COR-L47 (cell line): ENCODE results near the gene KCNA10.

ENCODE experiments used
- DNase-seq: peaks from one replicate; lab custom pipeline; 2025; lab: John Stamatoyannopoulos, UW

Gene KCNA10

GRCh38 chr1:110519125-110519810 lies at the start of gene KCNA10:
Gene KCNA10 (minus strand): TSS chr1:110519175. CDS start chr1:110518787, 388 bp downstream.
- DNase-seq: no peak

DNA sequence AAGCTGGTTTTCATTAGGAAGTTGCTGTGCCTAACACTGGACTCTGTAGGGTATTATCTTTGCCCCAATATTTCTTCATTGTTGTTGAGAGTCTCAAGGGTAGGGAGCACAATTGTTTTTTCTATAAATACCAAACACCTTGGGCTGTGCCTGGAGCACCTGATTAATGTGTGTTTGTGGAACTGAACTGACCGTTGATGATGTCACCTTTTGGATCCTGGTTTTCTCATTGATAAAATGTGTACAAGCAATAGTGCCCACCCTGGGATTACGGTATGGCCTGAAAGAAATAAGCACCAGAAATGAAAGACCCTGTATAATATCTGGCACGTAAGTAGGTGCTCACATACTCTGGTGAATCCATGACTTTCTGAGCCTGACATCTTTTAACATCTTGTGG lies 47.9 kb upstream of the KCNA10 start:
- DNase-seq: no peak

DNA sequence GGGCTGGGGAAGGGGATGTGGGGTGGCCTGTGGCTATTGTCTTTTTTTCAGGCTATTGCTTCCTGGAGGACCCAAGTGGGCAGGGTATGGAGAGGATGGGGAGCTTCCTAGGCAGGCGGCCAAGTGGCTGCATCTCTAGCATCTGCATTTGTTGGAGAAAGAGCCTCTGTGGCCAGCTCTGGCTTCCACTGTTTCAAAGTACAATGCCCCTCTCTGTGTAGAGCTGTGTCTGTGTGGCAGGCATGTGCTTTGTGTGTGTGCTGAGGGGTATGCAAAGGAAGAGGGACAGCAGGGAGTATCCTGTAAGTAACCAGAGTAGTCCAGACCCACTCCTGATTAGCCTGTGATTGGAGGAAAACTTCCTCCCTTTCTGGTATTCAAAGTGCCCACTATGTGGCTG lies 46.6 kb upstream of the KCNA10 start:
- no peak for DNase-seq

DNA sequence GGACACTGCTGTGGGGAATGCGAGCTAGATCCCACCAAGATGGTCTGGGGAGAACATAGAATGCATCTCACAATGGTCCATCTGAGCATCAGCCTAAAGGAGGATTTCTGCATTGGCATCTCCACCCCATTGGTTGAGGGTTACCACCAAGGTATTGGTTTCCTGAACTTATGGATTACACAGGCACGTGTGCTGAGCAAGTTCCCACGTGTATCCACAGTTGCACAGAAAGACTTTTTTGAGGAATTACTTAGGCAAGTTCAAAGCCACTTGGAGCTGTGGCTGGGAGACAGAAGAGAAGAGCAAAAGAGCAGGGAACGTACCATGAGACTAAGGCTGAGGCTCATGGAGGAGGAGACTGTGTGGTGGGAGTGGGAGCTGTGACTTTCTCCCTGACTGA lies 44.1 kb upstream of the KCNA10 start:
- DNase-seq: no peak

DNA sequence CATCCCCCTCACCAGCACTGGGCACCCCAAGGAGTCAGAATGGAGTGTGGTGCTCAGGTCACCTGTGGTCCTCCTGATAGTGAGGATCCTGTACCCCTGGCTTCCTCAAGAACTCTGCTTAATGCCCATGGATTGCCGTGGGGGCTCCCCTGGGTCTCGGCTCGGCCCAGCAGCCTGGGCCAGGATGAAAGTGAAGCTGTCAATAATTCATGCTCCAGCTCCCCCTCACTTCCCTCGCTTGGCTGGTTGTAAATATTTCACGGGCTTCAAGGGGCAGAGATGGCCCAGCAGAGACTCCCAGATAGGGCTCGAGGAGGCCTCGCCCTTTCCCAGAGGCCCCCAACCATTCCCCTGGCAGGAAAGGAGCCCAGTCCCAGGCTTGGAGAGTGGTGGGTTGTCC lies 42.6 kb upstream of the KCNA10 start:
- no peak for DNase-seq

- no peak for DNase-seq
Measured at GRCh38 chr1:110559157-110559556, 40.2 kb upstream of the KCNA10 start.

DNA sequence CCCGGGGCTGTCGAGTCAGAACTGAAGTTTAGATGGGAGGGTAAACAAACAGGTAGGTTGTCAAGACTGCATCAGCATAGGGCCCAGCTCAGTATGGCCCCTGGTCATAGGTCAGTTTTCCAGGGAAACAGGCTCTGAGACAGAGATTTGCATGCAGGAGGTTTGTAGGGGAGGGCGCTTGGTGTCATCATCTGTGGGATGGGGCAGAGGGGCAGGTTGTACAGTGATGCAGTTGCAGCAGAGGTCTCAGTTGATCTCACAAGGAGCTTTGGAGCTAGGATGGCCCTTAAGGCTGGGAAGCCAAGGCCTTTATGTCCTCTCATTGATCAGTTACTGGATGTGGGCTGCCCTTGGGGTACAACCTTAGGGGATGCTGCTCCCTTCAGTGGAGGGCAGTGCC lies 38.5 kb upstream of the KCNA10 start:
- no peak for DNase-seq

GRCh38 chr1:110556471-110556807 lies 37.5 kb upstream of the KCNA10 start:
- DNase-seq: no peak

DNA sequence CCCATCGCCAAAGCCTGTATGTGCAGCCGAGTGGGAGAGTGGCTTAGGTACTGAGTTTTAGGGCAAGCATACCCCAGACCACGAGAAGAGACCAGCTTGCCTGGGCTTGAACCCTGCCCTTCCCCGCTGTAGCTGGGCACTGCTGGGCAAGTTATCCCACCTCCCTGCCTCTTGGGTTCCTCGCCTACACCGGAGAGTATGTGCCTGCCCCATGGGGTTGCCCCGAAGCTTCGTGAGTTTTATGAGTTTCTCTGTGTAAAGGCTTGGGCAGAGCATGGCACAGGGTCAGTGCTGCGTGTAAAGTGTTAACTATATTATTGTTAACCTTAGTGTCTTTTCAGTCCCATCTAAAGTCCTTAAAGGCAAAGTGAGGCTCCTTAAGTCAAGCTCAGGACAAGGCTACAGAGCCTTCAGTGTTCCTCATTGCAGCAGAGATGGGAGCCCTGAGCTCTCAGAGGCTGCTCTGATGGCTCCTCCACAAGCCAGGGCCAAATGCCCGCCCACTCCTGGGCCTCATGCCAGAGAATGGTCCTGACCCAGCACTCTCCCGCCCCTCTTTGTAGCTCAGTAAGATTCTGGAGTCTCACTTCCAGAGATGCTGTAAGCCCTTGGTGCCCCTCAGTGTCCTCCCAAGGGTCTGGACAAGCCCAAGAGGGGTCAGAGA lies 37.0 kb upstream of the KCNA10 start:
- DNase-seq: peak; percentile 21

DNA sequence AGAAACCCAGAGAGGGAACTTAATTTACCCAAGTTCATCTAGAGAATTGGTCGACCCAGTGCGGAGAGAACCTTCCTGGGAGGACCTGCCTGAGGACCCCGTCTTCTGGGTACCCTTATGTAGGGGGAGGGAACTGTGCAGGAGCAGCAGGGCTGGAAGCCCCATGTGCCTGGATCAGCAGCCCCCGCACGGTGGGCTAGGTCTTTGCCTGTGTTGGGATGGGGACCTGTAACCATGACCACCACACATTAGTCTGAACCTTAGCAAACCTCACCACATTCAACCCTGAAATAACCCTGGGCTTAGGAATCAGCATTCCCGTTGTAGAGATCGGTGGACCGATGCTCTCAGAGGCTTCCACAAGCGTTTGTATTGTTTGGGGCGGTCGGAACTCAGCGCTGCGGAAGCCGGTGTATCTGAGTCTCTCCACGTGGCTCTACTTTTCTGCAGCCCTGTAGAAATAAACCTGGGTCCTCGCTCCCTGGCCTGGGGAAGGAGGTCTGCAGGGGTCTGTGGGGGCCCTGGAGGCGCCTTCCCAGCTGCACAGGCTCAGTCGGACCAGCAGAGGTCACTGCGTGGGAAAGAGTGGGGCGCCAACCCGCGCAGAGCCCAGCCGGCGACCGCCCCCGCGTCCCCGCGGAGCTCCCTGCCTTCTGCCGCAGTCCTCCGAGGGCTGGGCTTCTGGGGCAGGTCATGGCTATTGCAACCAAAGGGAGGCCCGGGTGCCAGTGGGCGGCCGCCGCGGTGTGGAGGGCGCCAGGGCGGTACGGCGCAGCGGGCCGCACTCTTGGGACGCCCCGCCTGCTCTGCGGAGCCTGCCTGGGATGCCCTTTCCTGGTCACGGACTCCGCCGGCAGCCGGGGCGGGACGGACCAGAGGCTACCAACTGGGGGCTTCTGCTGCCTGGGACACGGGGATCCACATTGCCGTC lies 36.2 kb upstream of the KCNA10 start:
- DNase-seq: no peak

DNA sequence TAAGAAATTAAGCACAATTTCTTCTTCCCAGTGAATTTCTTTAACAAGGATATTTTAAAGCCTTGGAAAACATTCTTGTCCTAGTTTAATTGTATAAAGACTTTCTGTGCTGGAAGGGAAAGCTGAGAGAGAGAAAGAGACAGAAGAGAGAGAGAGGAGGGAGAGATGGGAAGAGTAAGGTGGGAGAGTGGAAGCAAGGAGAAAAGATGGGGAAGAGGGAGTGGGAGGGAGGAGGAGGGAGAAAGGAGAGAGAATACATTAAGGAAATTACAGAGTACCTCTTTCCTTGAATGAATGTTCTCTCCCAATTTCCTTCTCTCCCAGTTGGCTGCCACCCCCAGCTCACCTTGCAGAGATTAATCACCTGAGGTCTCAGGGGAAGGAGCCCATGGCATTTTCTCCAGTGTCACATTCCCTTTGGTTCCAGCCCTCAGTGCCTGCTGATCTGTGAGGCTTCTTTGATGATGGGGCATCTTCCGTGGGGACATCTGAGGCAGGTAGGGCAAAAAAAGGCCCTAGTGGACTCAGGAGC lies 32.4 kb upstream of the KCNA10 start:
- DNase-seq: no peak

- no peak for DNase-seq
Measured at GRCh38 chr1:110549831-110550230, 30.9 kb upstream of the KCNA10 start.

GRCh38 chr1:110548381-110548780 lies 29.4 kb upstream of the KCNA10 start:
- DNase-seq: peak; percentile 34

DNA sequence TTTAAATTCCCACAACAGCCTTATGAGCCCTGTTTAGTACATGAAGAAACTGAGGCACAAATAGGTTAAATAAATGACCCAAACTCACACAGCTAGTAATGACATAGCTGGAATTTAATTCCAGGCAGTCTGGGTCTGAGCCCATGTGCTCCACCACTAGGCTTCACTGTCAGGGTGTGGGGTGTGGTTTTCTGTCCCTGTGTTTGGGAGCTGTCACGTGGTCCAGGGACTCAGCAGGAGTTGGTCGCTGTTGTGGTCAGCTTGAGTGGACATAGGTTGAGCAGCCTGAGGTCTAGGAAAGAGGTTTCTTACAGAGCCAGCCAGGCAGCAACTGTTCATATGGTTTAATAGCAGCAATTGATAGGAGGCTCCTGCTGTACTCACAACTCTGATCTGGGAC lies 28.0 kb upstream of the KCNA10 start:
- no peak for DNase-seq

DNA sequence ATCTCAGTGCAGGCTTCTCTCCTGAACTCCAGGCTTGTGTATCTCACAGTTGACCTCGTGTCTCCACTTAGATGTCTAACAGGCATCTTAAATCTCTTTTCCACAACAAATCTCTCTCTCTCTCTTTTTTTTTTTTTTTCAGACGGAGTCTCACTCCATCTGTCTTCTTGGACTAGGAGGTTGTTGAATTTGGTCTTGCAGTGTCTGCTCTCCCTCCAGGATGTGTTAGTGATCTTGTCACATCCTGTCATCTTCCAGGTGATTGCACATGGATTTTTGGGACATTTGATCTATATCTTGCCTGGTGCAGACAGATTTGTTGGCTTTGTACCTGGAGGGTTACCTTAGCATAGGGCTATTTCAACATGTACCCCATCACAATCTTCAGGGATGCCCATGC lies 26.5 kb upstream of the KCNA10 start:
- no peak for DNase-seq

DNA sequence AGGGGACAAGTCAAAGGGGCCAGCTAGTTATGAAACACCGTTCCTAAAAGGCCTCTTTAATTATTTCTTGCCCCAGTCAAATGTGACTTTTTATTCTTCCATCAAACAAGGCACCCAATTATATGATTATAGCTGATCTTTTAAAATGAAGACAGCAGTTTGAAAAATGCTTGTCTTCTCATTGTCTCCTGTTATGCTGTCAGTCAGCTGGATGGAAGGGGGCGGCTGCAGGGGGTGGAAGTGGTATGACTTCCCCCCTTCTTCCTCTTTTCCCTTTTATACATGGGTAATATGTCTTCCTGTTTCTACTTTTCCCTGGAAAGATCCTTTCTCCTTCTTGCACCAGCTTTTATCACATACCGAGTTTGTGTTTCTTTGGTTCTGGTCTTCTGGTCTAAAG lies 25.8 kb upstream of the KCNA10 start:
- DNase-seq: no peak

DNA sequence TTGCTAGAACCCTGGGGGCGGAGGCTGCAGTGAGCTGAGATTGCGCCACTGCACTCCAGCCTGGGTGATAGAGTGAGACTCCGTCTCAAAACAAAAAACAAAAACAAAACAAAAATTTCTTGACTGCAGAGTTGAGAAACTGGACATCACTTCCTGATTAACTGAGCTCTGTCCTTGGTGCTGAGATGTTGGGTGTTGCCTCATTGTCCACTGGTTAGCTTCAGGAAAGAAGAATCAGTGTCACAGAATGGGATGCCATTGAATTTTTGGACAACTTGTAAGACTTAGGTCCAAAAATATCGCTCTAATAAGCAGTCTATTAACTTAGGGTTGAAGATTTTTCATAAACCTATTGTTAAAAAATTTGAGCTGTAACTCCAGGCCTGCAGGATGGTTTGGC lies 23.8 kb upstream of the KCNA10 start:
- no peak for DNase-seq

- DNase-seq: no peak
Measured at GRCh38 chr1:110541906-110542395, 23.0 kb upstream of the KCNA10 start.

DNA sequence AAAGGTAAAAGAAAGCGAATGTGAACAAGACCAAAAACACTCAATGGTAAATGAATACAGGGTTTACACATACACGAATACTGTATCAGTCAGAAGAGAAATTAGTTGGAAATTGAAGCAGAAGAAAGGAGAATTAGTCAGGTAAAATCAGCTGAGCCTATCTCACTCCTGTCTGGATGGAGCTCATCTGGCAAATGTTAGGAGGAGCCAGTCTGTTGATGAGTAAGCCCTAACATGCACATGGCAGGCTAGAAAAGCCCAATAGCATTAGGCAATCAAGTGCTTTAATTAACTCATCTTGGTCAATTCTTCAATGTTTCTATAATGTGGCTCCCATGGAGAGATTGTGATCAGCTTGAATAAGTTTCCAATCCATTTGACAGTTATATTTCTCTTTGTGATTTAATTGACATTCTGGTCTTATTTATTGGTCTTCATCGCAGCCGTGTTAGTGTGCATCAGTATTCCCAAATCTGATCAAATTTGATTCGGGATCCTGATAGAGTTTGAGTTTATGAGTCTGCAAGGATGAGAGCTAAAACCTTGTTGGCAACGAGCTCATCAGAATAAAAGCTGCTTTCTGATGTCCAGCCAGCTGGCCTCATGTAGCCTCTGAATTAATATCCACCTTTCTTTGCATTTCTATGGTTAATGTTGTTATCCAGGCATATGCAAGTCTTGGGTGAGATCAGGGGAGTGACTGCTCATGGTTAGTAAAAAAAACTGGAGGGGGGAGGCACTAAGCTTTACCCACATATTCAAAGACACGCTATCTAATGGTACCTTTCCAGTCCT lies 22.1 kb upstream of the KCNA10 start:
- no peak for DNase-seq

DNA sequence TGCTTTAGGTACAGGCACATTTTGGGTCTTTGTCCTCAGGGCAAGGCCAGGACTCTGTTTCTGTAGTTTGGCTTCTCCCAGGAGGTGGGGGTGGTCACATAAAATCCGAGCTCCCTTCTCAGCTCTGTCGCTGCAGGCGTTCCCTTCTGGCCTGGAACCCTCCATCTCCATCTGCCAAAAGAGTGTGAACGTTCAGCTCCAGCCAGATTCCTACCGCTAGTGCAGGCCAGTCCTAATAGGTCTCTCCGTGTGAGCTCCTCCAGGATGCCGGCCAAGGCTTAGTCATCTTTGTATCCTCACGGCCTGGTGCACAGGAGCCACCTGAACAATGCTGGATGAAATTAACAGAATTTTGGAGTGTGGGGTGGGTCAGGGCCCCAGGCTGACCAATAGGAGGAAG lies 19.9 kb upstream of the KCNA10 start:
- no peak for DNase-seq

DNA sequence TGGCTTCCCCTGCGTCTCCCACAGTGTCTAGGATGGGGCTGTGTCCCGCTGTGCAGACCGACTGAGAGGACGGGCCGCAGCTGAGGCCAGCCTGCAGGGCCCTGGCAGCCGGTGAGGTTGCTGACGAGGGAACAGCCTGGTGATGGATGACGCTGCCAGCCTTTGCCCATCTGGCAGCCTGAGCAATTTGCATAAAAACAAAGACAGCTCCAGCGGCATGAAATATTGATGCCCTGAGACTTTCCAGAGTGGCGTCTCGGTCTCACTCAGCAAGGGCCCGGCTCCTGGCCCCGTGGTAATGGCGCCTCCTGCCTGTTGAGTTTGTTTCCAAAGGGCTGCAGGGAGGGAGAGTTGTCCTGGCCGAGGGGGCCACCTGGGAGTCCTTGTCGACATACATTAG lies 19.1 kb upstream of the KCNA10 start:
- DNase-seq: no peak

GRCh38 chr1:110535985-110536384 lies 17.0 kb upstream of the KCNA10 start:
- DNase-seq: no peak
